Stimulated activated CD4-positive, alpha-beta T cell treated with anti-CD3 and anti-CD28 coated beads, Interleukin-2, amount 100 ng/mL, for 24 hours (primary cell): ENCODE data around the gene MS4A10.

ENCODE experiments used
- DNase-seq, 2 donors: peaks; one replicate each; pipeline ENCODE4 v3.0.0-alpha.2; 2020

MS4A10 gene

DNA sequence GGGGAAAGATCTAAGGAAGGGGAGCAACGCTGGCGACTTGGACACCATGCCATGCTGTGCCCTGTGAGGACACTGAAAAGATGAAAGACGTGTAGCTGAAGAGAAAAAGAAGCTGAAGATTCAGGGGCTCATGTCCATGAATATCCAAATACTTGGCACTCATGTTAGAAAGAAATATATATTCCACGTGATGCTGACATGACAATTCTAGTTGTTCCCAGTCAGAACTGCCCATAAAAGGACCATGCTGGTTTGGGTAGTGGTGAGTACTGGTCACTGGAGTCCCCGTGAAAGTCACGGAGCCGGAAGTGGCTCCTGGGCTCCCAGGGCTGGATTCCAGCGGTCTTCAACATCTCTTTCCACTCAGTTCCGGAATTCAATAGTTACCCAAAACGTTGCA is 18.6 kb upstream of the MS4A10 start:
- DNase-seq: no peak

DNA sequence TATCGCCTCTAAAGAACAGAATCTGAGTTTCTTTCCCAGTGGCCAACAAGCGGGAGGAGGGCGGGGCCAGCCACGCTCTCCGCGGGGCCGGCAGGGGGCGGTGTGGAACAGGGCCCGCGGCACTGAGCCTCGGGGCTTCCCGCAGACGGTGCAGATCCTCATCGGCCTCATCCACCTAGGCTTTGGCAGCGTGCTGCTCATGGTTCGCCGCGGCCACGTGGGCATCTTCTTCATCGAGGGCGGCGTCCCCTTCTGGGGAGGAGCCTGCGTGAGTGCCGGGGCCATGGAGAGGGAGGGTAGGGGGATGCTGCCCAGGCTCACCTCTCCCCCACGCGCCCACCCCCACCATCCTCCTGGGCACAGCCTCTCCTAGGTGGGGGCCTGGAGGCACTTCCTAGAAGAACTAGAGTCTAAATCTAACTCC is 17.7 kb upstream of the MS4A10 start:
- peak in 1 of 2 donors; percentile 43 for DNase-seq

DNA sequence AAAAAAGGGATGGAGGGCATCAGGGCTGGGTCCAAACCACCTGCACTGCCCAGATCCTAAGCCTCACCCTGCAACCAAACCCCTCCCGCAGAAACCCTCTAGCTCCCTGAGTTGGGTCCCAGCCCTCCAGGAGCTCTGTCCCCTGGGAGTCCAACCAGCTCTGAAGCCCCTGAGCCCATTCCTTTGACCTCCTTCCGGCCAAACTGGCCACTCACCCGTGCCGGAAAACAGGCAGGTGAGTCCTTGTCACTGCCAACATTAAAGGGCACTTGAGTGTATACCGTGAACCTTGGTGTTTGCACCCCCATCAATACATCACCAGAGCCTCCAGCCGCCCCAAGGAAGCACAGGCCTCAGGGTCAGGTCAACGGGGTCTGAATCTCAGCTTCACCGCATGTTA is 16.9 kb upstream of the MS4A10 start:
- DNase-seq: no peak

GRCh38 chr11:60769273-60769672 is 15.9 kb upstream of the MS4A10 start:
- no peak for DNase-seq

DNA sequence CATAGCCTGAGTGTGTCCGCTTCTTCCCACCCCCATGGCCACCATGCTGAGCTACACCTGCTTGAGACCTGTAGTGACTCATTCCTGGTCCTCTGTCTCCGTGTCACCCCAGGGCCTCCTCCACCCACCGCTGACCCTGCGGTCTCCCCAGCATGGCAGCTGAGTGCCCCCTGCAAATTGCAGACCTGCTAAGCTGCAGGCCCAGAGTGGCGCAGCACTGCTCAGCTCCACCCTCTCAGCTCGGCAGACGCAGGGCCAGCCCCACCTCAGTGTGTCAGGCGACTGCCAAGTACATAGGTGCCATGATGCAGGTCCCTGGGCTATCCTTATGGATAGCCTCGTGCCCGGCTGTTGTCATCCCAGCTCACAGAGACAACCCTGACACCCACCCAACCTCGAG is 15.3 kb upstream of the MS4A10 start:
- DNase-seq: no peak

GRCh38 chr11:60771146-60771545 is 14.0 kb upstream of the MS4A10 start:
- DNase-seq: no peak

DNA sequence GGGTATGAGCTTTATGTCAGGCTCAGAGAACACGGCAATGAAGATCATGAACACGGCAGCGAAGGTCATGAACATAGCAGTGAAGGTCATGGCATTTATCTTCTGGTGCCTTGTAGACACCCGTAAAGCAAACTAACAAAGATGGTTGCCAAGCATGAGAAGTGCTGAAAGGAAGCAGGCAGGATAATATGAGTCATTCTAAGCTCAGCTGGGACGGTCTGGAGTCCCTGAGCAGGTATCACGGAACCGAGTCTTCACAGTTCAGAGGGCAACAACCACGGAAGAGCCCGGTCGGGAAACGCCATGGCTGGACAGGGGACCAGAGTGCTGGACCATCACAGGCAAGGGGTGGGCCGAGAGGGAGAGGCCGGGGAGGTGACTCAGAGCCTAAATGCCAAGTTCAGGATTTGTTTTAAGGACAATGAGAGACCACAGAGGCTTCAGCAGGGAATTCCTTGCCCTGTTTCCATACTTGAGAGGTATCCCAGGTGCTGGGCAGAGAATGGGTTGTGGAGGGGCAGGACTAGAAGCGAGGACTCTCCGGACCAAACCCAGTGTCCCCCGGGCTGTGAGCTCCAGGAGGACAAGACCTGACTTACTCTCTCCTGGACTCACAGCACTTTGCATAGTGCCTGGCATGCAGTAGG is 13.1 kb upstream of the MS4A10 start:
- no peak for DNase-seq

DNA sequence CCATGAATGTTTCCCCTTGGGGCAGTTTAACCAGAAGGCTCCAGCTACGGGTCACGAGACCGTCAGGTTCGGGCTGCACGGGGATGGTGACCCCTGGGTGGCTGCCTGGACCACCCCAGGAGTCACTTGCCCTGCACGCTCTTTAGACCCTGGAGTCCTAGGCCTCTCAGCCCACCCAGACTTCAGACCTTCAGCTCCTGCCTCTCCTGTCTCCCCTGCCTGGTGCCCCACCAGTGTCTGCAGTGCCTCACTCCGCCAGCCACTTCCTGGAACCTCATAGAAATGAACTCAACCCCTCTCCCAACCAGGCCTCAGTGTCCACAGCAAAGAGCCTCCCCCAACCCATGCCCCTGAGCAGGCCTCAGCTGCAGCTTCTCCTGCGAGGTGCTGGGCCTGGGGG is 12.5 kb upstream of the MS4A10 start:
- no peak for DNase-seq

DNA sequence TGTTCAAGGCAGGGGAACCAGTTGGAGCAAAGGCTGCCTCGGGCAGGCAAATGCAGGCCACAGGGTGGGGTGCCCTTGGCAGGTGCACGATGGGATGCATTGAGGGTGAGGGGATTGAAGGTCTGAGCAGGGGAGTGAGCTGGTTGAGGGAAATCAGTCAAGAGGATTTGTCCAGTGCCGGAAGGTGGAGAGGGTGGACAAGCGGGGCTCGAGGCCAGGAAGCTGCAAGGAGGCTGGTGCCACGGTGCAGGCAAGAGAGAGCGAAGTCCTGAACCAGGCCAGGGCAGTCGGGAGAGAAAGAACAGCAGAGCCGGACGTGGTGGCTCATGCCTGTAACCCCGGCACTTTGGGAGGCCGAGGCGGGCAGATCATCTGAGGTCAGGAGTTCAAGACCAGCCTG is 10.4 kb upstream of the MS4A10 start:
- no peak for DNase-seq

GRCh38 chr11:60775420-60775961 is 9.6 kb upstream of the MS4A10 start:
- DNase-seq: peak; percentile 87 to 88

- no peak for DNase-seq
Measured at GRCh38 chr11:60776167-60776566, 9.0 kb upstream of the MS4A10 start.

DNA sequence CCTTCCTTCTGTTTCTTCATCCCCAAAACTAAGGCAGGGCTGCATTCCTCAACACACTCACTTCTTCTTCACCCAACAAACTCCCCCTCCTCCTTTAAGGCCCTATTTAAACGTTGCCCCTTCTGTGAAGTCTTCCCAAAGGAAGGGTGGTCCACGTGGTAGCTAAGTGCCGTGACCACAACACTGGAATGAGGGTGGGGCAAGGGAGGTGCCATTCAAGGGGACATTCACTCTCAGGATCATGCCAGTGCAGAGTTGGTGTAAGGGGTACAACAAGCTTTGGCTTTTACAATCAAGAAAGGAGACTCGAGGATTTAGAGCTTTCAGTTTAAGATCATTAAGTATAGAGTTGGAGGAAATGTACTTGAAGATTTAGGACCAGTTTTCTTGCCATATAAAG is 8.0 kb upstream of the MS4A10 start:
- no peak for DNase-seq

DNA sequence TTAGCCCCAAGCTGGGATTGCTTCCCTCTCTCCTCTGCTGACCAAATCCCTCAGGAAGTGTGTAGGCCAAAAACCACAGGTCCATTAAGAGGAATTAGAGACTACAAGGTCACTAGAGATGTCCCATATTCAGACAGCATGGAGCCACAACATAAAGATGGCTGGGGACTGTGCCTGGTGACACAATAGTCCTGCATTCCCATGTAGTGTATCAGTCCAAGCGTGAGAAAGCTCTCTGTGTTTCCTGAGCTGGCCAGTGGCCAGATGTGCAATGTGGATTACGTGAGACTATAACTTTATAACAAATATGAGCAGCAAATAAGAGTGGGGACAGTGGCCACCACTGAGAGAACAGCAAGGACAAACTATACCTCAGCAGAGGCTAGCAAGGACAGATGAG is 7.6 kb upstream of the MS4A10 start:
- DNase-seq: no peak

GRCh38 chr11:60780065-60780464 is 5.1 kb upstream of the MS4A10 start:
- DNase-seq: no peak

GRCh38 chr11:60780774-60781173 is 4.4 kb upstream of the MS4A10 start:
- DNase-seq: no peak

GRCh38 chr11:60781286-60781980 is 3.7 kb upstream of the MS4A10 start:
- no peak for DNase-seq

DNA sequence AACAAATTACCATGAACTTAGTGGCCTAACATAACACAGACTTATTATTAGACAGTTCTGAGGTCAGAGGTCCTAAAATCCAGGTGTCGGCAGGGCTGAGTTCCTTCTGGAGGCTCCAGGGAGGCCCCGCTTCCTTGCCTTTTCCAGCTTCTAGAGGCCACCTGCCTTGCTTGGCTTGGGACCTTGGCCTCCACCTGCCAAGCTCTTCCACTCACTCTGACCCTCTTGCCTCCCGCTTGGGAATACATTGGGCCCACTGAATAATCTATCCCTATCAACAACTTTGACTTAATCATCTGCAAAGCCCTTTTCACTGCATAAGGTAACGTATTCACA is 3.2 kb upstream of the MS4A10 start:
- DNase-seq: no peak

- DNase-seq: no peak
Measured at GRCh38 chr11:60782393-60783140, 2.6 kb upstream of the MS4A10 start.

DNA sequence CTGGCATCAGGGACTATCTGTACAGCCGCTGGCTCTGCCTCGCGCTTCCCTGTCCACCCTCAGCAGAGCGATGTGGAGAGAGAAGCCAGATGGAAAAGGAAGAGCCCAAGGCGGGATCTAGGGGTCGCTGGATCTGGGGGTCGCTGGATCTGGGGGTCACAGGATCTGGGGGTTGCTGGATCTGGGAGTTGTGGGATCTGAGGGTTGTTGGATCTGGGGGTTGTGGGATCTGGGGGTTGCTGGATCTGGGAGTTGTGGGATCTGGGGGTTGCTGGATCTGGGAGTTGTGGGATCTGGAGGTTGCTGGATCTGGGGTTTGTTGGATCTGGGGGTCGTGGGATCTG is 2.0 kb upstream of the MS4A10 start:
- DNase-seq: no peak

DNA sequence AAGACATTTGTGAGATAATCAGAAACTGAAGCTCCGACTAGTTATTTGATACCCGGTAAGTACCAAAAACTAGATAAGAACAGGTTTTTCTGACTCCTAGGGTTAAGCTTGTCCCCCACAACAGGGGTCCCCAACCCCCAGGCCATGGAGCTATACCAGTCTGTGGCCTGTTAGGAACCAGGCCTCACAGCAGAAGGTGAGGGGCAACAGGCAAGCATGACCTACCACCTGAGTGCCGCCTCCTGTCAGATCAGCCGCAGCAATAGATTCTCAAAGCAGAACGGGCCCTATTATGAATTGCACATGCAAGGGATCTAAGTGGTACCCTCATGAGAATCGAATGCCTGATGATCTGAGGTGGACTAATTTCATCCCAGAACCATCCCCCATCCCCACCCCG is 1.2 kb upstream of the MS4A10 start:
- no peak for DNase-seq

DNA sequence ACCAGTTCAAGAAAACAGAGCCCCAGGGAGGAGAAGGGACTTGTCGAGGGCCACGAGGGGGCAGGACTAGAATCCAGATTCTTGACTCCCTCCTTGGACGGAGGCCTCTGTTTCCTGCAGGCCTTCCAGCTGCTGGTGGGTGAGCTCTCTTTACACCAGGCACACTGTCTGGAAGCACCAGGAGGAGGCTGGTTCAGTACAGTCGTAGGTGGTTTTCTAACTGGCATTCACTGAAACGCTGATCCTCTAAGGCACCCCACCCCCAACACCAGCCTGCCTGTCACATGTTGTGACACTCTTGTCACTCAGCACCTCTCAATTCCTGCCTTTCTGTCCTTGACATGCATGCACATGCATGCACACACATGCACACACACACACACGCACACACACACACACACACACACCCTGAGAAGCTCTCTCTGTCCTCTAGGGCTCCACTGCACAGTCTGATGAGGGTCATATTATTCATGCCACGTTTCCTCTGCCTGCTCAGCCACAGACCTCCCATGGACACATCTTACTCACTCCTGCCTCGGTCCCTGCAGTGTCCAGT is 751 bp downstream of the MS4A10 start:
- DNase-seq: no peak

DNA sequence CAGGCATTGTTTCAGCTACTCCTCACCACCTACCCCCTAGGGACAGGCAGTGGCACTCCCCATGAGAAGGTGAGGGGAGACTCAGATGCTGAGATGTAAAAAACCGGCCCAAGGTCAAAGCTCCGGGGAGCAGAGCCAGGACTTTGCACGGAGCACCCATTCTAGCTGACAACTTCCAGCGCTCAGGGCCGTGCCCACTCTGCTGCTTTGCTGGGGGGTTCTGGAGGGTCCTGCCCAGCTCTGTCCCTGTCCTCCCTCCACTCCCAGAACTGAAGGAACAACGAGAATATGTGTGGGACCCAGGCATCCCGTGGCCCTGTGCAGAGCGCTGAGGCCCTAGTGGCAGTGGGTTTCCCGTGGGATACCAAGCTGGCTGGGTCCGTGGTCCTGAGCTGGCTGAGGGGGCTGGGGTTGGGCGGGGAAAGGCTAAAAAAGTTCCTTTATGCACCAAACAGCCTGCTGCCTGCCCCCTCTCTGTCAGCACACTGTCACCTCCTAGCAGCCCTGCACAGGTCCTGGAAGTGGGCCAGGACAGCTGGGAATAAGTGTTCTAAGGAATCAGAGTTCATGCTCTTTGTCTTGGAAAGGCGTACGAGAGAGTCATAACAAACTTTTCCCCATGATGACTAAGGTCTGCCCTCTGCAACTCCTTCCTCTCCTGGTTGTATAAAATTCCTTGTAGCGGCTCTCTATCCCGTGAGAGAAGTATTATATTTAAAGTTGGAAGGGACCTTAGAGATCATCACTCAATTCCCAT is 1.9 kb downstream of the MS4A10 start:
- no peak for DNase-seq
